8988T (cell line): ENCODE results near the gene HERC4.

ENCODE experiments used
- DNase-seq: peaks from one replicate; pipeline ENCODE4 v3.0.0; 2011

The HERC4 gene

DNA sequence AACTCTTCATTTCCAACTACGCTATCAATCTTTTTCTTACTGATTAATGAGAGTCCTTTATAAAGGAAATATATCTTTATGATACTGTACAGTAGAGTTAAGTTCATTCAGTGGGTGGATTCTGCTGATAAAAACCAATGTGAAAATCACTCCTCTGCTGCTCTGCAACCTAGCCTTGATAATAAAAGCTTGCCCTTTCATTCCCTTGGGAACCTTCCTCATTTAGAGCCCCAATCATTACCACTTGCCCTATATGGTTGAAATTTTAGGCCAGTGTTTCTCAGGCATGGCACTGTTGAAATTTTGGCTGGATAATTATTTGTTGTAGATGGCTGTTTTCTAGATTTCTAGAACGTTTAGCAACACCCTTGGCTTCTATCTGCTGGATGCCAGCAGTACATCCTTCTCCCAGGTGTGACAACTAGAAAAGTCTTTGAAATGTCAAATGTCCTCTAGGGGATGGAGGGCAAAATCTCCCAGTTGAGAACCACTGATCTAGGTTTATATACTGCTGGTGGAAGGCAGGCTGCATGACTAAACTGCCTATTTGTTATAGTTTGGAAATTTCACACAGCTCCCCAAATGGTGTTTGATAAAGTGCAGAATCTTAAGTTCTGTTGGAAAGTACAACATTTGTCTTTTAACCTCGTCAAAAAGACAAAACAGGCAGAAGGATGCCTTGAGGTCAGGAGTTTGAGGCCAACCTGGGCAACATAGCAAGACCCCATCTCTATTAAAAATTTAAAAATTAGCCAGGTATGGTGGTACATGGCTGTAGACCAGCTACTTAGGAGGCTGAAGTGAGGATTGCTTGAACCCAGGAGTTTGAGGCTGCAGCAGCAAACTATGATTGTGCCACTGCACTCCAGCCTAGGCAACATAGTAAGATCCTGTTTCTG is 199.5 kb downstream of the HERC4 start:
- no peak for DNase-seq
